SK-N-SH treated with all-trans-retinoic acid at 6 μM for 48 hours (cell line): ENCODE measurements around the gene ARHGAP26.

Experiments
- ARNTL ChIP-seq: fragments of 450-650 bp; formaldehyde crosslinking; IDR thresholded peaks from 2 replicates; pipeline ENCODE4 v1.5.0; 2020; ENCODE audit warnings: low read depth, mild to moderate bottlenecking, moderate library complexity, borderline replicate concordance
- GLIS3 ChIP-seq: fragments of 250-450 bp; sonication (Bioruptor Pico); IDR thresholded peaks from 2 replicates; pipeline ENCODE4 v1.5.0; 2020; ENCODE audit warnings: mild to moderate bottlenecking, moderate library complexity
- RARB ChIP-seq: fragments of 250-450 bp; sonication (Bioruptor Pico); IDR thresholded peaks from 2 replicates; pipeline ENCODE4 v1.8.0; 2021; ENCODE audit warnings: mild to moderate bottlenecking, moderate library complexity
- SNAI2 ChIP-seq: fragments of 250-450 bp; sonication (Bioruptor Pico); IDR thresholded peaks from 2 replicates; pipeline ENCODE4 v1.5.0; 2020; ENCODE audit warnings: mild to moderate bottlenecking, moderate library complexity
- ZC3H10 ChIP-seq: fragments of 250-450 bp; sonication (Bioruptor Pico); IDR thresholded peaks from 2 replicates; pipeline ENCODE4 v1.5.1; 2021; ENCODE audit warnings: mild to moderate bottlenecking, moderate library complexity
- ZNF565 ChIP-seq: fragments of 450-650 bp; formaldehyde crosslinking; conservative IDR thresholded peaks from 2 replicates; pipeline ENCODE4 v1.5.0; 2020; ENCODE audit warnings: low read depth, mild to moderate bottlenecking, moderate library complexity
- ZNF8 ChIP-seq: fragments of 450-650 bp; formaldehyde crosslinking; IDR thresholded peaks from 2 replicates; pipeline ENCODE4 v1.5.0; 2020; ENCODE audit warnings: mild to moderate bottlenecking, moderate library complexity

GRCh38 chr5:143265995-143266394, 495.8 kb downstream of the ARHGAP26 start:
- no peak for TF ChIP-seq ARNTL
- no peak for TF ChIP-seq ZNF8 (CRISPR knock-in tag)
- no peak for TF ChIP-seq RARB (CRISPR knock-in tag)
- TF ChIP-seq ZNF565 (CRISPR knock-in tag): no peak
- TF ChIP-seq ZC3H10 (CRISPR knock-in tag): no peak
- TF ChIP-seq GLIS3 (CRISPR knock-in tag): no peak
- no peak for TF ChIP-seq SNAI2 (CRISPR knock-in tag)
